Prostate gland (tissue), 2 donors: Measurements from ENCODE around the gene OR10AD1.

ENCODE experiments used
- CTCF ChIP-seq, 4 experiments: fragments of 200-600 bp in 2 of 4; fragments of 450-650 bp in 2 of 4; sonication (generic) in 2 of 4; IDR thresholded peaks; 1 replicate in 3 of 4; 2 replicates in 1 of 4; pipeline ENCODE4 v1.5.1; 2016 to 2019; ENCODE audit warnings: antibody characterized with exemption in 4 of 4, mild to moderate bottlenecking in 2 of 4, moderate library complexity in 2 of 4
- POLR2AphosphoS5 ChIP-seq: sonication (generic); formaldehyde crosslinking; IDR thresholded peaks from one replicate; pipeline ENCODE4 v1.6.1; 2017; ENCODE audit warnings: antibody characterized with exemption

GRCh38 chr12:48193623-48194022 lies 9.5 kb downstream of the OR10AD1 start:
- TF ChIP-seq CTCF (IDR thresholded peaks at IDR 0.05) (no peak), POLR2AphosphoS5 (no peak)
